HG02798 (cell line): ENCODE results near the gene LCT.
"Not testable (repeated sequence)": the region's sequence is repeated elsewhere in the genome, so short reads cannot be mapped to it uniquely, and the experiment has no call there.

ENCODE experiments used
- ATAC-seq: cut with Tn5 transposase; IDR thresholded peaks from one replicate; pipeline ENCODE4 v1.9.1; 2021; ENCODE audit warnings: mild to moderate bottlenecking; ENCODE audit not compliant: unreplicated experiment, poor library complexity

LCT gene

DNA sequence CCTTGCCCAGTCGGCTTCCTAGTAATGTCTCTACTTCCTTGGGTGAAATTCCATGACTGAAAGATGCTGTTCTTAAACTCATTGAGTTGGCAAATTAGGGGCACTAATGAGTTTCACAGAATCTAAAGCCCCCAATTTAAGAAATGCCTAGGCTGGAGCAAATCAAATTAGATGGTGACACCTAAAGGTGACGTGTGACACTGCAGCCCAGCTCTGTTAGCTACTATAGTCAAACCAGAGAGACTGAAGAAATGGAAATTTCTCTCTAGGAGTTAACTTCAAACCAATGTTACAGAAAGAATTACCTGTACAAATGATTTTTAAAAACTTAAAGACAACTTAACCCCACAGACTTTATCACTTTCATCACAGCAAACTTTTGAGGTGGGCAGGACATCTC is 37.2 kb downstream of the LCT start:
- ATAC-seq = no peak

DNA sequence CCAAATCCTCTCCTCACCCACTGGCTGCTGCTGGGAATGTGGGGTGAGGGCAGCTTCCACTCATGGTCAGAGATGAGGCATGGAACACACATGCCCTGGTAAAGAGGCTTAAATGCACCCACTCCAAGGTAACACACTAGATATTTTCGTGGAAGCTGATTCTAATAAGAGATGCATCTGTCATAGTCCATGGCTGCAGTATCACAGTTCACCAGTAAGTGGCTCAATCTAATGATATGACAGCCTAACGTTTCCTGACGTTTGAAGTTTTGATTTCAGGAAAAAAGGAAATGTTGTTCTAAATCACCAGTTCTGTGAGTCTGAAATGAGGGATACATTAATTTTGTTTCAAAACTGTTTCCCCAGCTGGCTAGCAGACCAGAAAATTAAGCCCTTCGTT is 38.2 kb downstream of the LCT start:
- no peak for ATAC-seq

- ATAC-seq = no peak
These were observed 38.7 kb downstream of the LCT start for GRCh38 chr2:135798275-135798705.

- peak; percentile 81 for ATAC-seq
These were observed 39.3 kb downstream of the LCT start for GRCh38 chr2:135797497-135798274.

GRCh38 chr2:135796606-135797005 is 40.4 kb downstream of the LCT start:
- ATAC-seq = no peak

DNA sequence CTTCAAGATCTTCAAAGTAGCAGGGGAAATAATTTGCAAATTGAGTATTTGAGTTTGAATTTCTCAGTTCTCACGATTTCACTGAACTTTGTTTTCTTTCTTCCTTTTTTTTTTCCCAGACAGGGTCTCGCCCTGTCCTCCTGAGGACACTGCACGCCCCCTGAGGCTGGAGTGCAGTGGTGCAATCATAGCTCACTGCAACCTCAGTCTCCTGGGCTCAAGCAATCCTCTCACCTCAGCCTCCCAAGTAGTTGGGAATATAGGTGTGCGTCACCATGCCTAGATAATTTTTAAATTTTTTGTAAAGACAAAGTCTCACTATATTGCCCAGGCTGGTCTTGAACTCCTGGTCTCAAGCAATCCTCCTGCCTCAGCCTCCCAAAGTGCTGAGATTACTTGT is 41.3 kb downstream of the LCT start:
- not testable (repeated sequence) for ATAC-seq

DNA sequence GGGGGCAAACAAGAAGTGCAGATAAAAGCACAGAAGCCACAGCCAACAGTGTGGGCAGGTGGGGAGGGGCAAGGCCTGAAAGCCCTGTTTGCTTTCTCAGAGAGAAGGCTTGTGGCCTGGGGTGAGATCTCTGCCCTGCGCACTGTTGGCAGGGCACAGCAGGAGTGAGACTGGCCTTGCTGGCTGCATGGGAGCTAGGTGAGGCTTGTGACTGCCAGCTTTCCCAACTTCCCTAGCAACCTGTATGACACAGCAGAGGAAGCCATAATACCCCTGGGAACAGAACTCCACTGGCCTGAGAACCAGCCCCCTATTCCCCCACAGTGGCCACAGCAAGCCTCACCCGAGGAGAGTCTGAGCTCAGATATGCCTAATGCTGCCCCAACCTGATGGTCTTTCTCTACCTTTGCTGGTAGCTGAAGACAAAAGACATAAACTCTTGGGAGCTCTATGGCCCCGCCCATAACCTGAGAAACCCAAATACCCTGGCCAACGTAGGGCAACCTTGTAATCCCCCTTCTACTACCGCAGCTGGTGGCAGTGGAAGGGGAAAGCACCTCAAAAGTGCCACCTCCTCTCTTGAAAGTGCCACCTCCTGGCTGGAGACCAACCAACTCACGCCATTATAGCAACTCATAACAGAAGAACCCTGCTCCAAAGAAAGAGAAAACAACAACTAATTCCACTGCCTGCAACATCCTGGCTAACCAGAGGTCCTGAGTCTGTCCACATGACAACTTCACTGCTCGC is 44.4 kb downstream of the LCT start:
- ATAC-seq = peak; percentile 30

DNA sequence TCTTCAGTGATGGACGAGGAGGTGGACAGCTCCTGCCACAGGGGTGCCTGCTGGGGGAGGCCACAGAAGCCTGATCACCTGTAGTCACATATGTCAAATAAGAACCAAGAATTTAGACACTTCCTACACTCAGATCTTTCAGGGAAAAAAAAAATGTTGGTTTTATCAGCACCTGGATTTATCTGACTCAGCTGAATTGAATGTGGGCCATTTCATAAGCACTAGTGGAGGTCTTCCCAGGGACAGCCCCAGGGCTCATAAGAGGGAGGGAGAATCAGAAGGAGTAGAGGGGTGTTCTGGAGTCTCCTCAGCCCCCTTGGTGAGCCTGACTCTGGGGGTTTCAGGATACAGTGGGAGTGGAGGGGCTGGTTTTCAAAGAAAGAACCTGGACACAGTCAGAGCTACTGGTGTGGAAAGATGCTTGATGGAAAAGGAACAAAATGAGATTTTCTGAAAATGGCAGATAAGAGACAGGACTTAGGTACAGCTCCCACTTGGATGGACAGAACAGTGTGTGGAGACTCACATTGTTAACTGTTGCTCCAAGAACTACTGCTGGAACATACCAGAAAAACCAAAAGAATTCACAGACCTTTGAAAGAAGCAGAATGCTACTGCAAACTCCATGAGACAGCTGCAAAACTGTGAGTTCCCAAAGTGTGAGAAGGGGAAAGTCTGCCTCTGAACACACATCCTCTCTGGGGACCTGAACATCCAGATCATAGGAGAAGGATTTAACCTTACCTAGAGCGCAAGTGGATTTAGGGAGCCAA is 45.4 kb downstream of the LCT start:
- ATAC-seq = no peak

GRCh38 chr2:135790423-135790822 is 46.6 kb downstream of the LCT start:
- ATAC-seq = no peak

DNA sequence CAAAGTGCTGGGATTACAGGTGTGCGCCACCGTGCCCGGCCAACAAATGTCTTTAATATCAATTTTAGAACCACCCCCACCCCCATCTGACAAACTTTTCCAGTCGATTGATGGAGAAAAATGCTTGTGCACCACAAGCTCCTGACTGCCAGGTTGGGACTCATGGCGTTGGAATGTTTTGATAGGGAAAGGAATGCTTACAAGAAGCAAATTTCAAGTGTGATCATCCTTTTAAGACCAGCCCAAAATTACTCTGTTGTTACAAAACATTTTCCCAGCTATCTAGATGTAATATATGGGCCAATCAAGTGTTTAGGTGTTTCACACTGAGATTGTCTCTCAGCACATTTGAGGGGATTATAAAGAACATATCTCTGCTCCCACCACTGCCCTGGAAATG is 50.2 kb downstream of the LCT start:
- no peak for ATAC-seq

DNA sequence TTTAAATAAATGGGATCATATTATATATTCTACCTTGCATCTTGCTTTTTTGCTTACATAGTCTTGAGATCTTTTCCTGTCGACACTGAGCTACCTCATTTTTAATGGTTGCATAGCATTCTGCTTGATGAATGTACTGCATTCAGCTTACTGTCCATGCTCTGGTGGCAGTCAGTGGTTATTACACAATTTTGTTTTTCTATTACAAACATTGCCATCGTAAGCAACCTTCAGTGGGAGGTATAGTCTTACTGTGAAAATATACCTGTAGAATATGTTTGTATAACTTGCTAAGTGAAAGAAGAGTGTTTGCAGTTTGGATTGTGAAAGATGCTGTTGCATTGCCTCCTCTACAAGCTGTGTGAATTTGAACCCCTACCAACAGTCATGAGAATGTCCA is 52.0 kb downstream of the LCT start:
- no peak for ATAC-seq

- ATAC-seq = peak; percentile 36
These were observed 53.5 kb downstream of the LCT start for GRCh38 chr2:135783439-135783838.

- no peak for ATAC-seq
These were observed 54.8 kb downstream of the LCT start for GRCh38 chr2:135782231-135782630.

- ATAC-seq = no peak
These were observed 60.6 kb downstream of the LCT start for GRCh38 chr2:135776367-135776766.

DNA sequence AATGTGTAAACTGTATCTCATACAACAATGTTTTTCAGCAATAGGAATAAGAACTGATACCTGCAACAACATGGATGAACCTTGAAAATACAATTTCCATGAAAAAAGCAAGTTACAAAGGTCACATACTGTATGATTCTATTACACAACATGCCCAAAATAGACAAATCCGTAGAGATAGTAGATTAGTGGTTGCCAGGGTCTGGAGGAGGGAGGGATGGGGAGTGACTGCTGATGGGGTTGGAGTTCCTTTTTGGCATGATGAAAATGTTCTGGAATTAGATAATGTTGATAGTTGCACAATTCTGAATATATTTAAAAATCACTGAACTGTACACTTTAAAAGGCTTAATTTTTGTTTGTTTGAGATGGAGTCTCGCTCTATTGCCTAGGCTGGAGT is 61.6 kb downstream of the LCT start:
- no peak for ATAC-seq

DNA sequence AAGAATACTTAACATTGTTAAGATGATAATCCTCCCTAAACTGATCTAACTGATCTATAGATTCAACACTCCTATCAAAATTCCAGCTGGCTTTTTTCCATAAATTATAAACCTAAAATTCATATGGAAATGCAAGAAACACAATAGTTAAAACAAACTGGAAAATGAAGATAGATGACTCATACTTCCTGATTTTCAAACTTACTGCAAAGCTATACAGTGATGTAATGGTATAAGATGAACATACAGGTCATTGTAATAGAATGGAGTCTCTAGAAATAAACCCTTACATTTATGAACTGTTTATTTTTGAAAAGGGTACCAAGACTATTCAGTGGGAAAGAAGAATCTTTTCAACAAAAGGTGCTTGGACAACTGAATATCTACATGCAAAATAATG is 63.1 kb downstream of the LCT start:
- no peak for ATAC-seq

- ATAC-seq = no peak
These were observed 63.7 kb downstream of the LCT start for GRCh38 chr2:135773319-135773718.

GRCh38 chr2:135768863-135769262 is 68.1 kb downstream of the LCT start:
- ATAC-seq = no peak

- ATAC-seq = no peak
These were observed 74.5 kb downstream of the LCT start for GRCh38 chr2:135762530-135762929.

DNA sequence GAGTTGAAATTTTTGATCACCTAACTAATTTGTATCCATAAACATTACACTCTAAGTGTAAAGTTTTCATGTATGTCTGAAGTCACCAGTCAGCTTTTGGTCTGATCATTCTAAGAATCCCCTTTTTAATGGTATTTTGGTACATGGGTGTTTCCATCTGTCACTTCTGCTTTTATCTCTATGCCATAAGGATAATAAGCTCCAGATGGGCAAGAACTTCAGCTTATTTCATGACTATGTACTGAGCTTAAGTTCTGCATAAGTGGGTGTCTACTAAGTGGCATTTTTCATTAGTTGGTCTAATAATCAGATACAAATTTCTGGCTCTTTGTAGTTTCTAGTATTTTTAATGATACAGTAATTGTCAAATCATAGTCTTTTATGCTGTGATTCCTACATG is 75.0 kb downstream of the LCT start:
- ATAC-seq = no peak

DNA sequence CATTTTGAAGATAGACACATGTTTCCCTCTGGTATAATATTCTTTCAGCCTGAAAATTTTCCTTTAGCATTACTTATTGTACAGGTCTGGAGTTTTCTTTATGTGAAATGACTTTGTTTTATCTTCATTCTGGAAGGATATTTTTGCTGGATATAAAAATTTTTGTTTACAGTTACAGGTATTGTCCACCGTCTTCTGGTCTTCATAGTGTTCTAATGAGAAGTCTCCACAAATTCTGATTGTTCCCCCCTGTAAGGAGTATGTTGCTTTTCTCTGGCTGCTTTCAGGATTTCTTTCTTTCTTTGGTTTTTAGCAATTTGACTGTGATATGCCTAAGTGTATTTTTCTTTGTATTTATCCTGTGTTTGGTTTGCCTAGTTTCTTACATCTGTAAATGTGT is 80.3 kb downstream of the LCT start:
- no peak for ATAC-seq
